Heart left ventricle (tissue), 16 donors: ENCODE results near the gene KIAA1614. TPM values are rescaled to one million over a fixed set of nuclear protein-coding genes. Genes with fewer than 3 reads are reported as not detected.

ENCODE experiments used
- ATAC-seq, 4 donors: fragments of 200-7000 bp; cut with Tn5 transposase; one replicate each; pipeline ENCODE4 v1.9.1; 2020 to 2022; ENCODE audit warnings: moderate library complexity in 4 of 4, mild to moderate bottlenecking in 3 of 4, moderate number of reproducible peaks in 1 of 4
- DNase-seq, 5 donors: peaks; one replicate each; pipeline ENCODE4 v3.0.0-alpha.2; 2020
- H3K27ac ChIP-seq, 12 donors: fragments of 200-600 bp; sonication (generic) in 4 of 12; one replicate each; pipeline versions ENCODE4 v1.5.0 to v1.8.0; 2016 to 2022; ENCODE audit warnings: mild to moderate bottlenecking in 2 of 12
- H3K27me3 ChIP-seq, 9 donors: fragments of 200-600 bp; sonication (generic) in 2 of 9; one replicate each; pipeline versions ENCODE4 v1.5.1 to v1.8.0; 2016 to 2022; ENCODE audit warnings: mild to moderate bottlenecking in 3 of 9
- H3K36me3 ChIP-seq, 9 donors: fragments of 200-600 bp; sonication (generic) in 2 of 9; one replicate each; pipeline versions ENCODE4 v1.5.0 to v1.8.0; 2018 to 2022; ENCODE audit warnings: mild to moderate bottlenecking in 2 of 9
- H3K4me1 ChIP-seq, 12 donors: fragments of 200-600 bp; sonication (generic) in 4 of 12; one replicate each; pipeline versions ENCODE4 v1.5.0 to v1.8.0; 2016 to 2022; ENCODE audit warnings: mild to moderate bottlenecking in 3 of 12
- H3K4me3 ChIP-seq, 12 donors: fragments of 200-600 bp; sonication (generic) in 4 of 12; one replicate each; pipeline versions ENCODE4 v1.5.0 to v1.8.0; 2017 to 2022; ENCODE audit warnings: mild to moderate bottlenecking in 9 of 12, moderate library complexity in 4 of 12
- H3K9me3 ChIP-seq, 12 donors: fragments of 200-600 bp; sonication (generic) in 4 of 12; one replicate each; pipeline versions ENCODE4 v1.5.0 to v1.8.0; 2016 to 2022; ENCODE audit warnings: mild to moderate bottlenecking in 1 of 12
- CTCF ChIP-seq, 12 donors: fragments of 200-600 bp; sonication (generic) in 4 of 12; IDR thresholded peaks; one replicate each; pipeline versions ENCODE4 v1.5.0 to v1.8.0; 2018 to 2022; ENCODE audit warnings: antibody characterized with exemption in 12 of 12, mild to moderate bottlenecking in 5 of 12
- POLR2A ChIP-seq, 2 donors: fragments of 450-650 bp; IDR thresholded peaks; one replicate each; pipeline ENCODE4 v1.6.1; 2017; ENCODE audit warnings: antibody characterized with exemption in 2 of 2, mild to moderate bottlenecking in 2 of 2, moderate library complexity in 2 of 2
- WGBS, 4 donors: extraction: QIAGEN DNeasy Blood & Tissue Kit in 2 of 4; methylation state at CpG; one replicate each; pipeline versions ENCODE4 v1.1.5 to v1.1.7; 2013 to 2018; 5-methylcytosine and 5-hydroxymethylcytosine counted together
- intact Hi-C, 10 donors: fragments of 100-400 bp; cut with DNase I; formaldehyde crosslinking; loops; one replicate each; pipeline versions ENCODE4 v1.11.1 to v1.14.2; 2022
- polyA plus RNA-seq, 2 donors: library from polyadenylated mRNA; stranded (reverse); fragments of 200-250 nt; gene quantifications; one replicate each; pipeline ENCODE4 v1.2.3, GENCODE V29; 2013
- total RNA-seq, 9 donors: library from RNA; depleted of rRNA in 2 of 9; stranded (reverse); fragments of >200 nt in 2 of 9; fragmentation: NEBNext Ultra II Directional in 3 of 9; extraction: Animal tissue kit (Norgen Biotek cat#: 25700) in 3 of 9; gene quantifications; one replicate each; pipeline versions ENCODE4 v1.1.0 to v1.2.4, GENCODE V29; 2016 to 2023
- donor health status: ischemic (EF 13 %, LVEDD 7.1; RV severe dilation, severe dysfunction).
- donor health status: healthy with polysubstance abuse.
- donor health status: DM: no; HTN: yes; CAD: no.
- donor health status: DM: no; HTN: no; CAD: no.
- donor health status: ischemic (EF 25% LVEDD 6.9; RV normal size, moderate dysfunction).
- donor health status: ischemic (EF 25% LVEDD 5.7; RV mildly dilated, moderate dysfunction).
- donor health status: healthy.
- donor health status: DM: yes; HTN: yes; CAD: no.
- donor health status: ischemic (EF 35%, LVEDD 5.7; RV mildly dilated, moderate dysfunction).
- donor health status: nonischemic (EF 11% LVEDD 7.7; RV severe dilation, severe dysfunction).
- donor health status: DM: yes; HTN: yes; CAD: no.
- donor health status: PGD.
- donor health status: ischemic (EF 29% LVEDD 5.4; RV normal size, mild dysfunction).
- donor health status: nonischemic (EF 23%, LVEDD 6.1; RV moderate dilation, normal function).

Gene KIAA1614
- total and polyA plus RNA-seq, 11 donors: 4.3 to 12.1 (median 6.5) TPM

GRCh38 chr1:180936110-180937011 lies 23.7 kb downstream of the KIAA1614 start:
- ATAC-seq (no peak), DNase-seq (peak in 1 of 5 donors; percentile 18)
- TF ChIP-seq CTCF (IDR thresholded peaks at IDR 0.05) (no peak), POLR2A (IDR thresholded peaks at IDR 0.05) (no peak)
- intact Hi-C loops: no loop called here
- H3K4me3 ChIP-seq: no peak overlapping the region
- WGBS, 4 donors: 78 to 89% (median 89%) methylated on average over 6 to 28 of the region's 28 CpGs
- no peaks in the 10 kb centered on the region for H3K4me1 ChIP-seq
- no peaks in the 10 kb centered on the region for H3K27me3 ChIP-seq
- H3K27ac ChIP-seq: no peak overlapping the region
- no peaks in the 10 kb centered on the region for H3K9me3 ChIP-seq
- H3K36me3 ChIP-seq: peaks cover 0 to 40% (median 18%) of the 10 kb centered on the region in 9 donors

GRCh38 chr1:180937012-180937372 lies 24.3 kb downstream of the KIAA1614 start:
- Histone ChIP-seq H3K4me1 (no peaks in the 10 kb centered on the region), H3K27me3 (no peaks in the 10 kb centered on the region), H3K4me3 (no peak overlapping the region), H3K36me3 (peaks cover 0 to 45% (median 18%) of the 10 kb centered on the region in 9 donors), H3K27ac (no peak overlapping the region), H3K9me3 (no peaks in the 10 kb centered on the region)
- 44 to 100% (median 62%) methylated on average over 1 of the region's 1 CpG for WGBS, 4 donors
- TF ChIP-seq POLR2A (IDR thresholded peaks at IDR 0.05): no peak
- TF ChIP-seq CTCF (IDR thresholded peaks at IDR 0.05): no peak
- DNase-seq: no peak
- intact Hi-C loops: no loop called here
- ATAC-seq: no peak

GRCh38 chr1:180937624-180938225 lies 25.0 kb downstream of the KIAA1614 start:
- H3K4me3 ChIP-seq: no peak overlapping the region
- WGBS, 4 donors: 82 to 88% (median 84%) methylated on average over 7 to 9 of the region's 9 CpGs
- intact Hi-C loops: no loop called here
- H3K27me3 ChIP-seq: no peaks in the 10 kb centered on the region
- H3K36me3 ChIP-seq: peaks cover 0 to 45% (median 18%) of the 10 kb centered on the region in 9 donors
- TF ChIP-seq CTCF (IDR thresholded peaks at IDR 0.05) (no peak), POLR2A (IDR thresholded peaks at IDR 0.05) (no peak)
- H3K9me3 ChIP-seq: no peaks in the 10 kb centered on the region
- H3K27ac ChIP-seq: no peak overlapping the region
- ATAC-seq (no peak), DNase-seq (peak in 1 of 5 donors; percentile 4)
- no peaks in the 10 kb centered on the region for H3K4me1 ChIP-seq

GRCh38 chr1:180939073-180939710 lies 26.5 kb downstream of the KIAA1614 start:
- DNase-seq (peak in 1 of 5 donors; percentile 7), ATAC-seq (no peak)
- WGBS, 4 donors: 68 to 80% (median 76%) methylated on average over 9 of the region's 9 CpGs
- no peak for TF ChIP-seq CTCF (IDR thresholded peaks at IDR 0.05)
- no peak for TF ChIP-seq POLR2A (IDR thresholded peaks at IDR 0.05)
- Histone ChIP-seq H3K4me3 (no peak overlapping the region), H3K36me3 (peaks cover 0 to 55% (median 25%) of the 10 kb centered on the region in 9 donors), H3K27ac (no peak overlapping the region), H3K4me1 (no peaks in the 10 kb centered on the region), H3K9me3 (no peaks in the 10 kb centered on the region), H3K27me3 (no peaks in the 10 kb centered on the region)
- intact Hi-C loops: no loop called here
